Measurements from ENCODE around the gene GALNT9.

GRCh38 chr12:132150780-132151144 is 178.6 kb downstream of the GALNT9 start:
- TF ChIP-seq EZH2phosphoT487 (IDR thresholded peaks at IDR 0.05; ENCODE audit: borderline replicate concordance, low read depth) (no peak), JUND (IDR thresholded peaks at IDR 0.05) (no peak), NRF1 (IDR thresholded peaks at IDR 0.05; ENCODE audit: low read depth, low read length) (no peak), REST (IDR thresholded peaks at IDR 0.05; ENCODE audit: low read depth, low read length) (no peak), SMC3 (IDR thresholded peaks at IDR 0.05; ENCODE audit: low read depth, low read length) (no peak), CTCF (IDR thresholded peaks at IDR 0.05) (no peak), USF2 (IDR thresholded peaks at IDR 0.05; ENCODE audit: borderline replicate concordance, low read depth, low read length) (no peak), EP300 (IDR thresholded peaks at IDR 0.05; ENCODE audit: borderline replicate concordance in 1 of 2, low read depth in 1 of 2, low read length in 1 of 2) (no peak), FOXJ3 (CRISPR knock-in tag; IDR thresholded peaks at IDR 0.05) (no peak), YY1 (IDR thresholded peaks at IDR 0.05; ENCODE audit: low read depth) (no peak), TEAD4 (IDR thresholded peaks at IDR 0.05; ENCODE audit: borderline replicate concordance, insufficient read depth) (no peak), USF1 (IDR thresholded peaks at IDR 0.05; ENCODE audit: borderline replicate concordance, low read depth) (no peak), NFIC (IDR thresholded peaks at IDR 0.05; ENCODE audit: borderline replicate concordance) (no peak), RFX5 (IDR thresholded peaks at IDR 0.05; ENCODE audit: low read length) (no peak)

Data from SK-N-SH (cell line).